Skeletal muscle satellite cell (primary cell): ENCODE measurements around the gene RCAN2.

Experiments used
- H3K27me3 ChIP-seq: 2 replicates; pipeline ENCODE4 v1.7.0; 2013; ENCODE audit warnings: low read length; ENCODE audit not compliant: control insufficient read depth, insufficient read depth
- H3K36me3 ChIP-seq: 2 replicates; pipeline ENCODE4 v1.7.0; 2013; ENCODE audit warnings: mild to moderate bottlenecking, control low read depth, low read length; ENCODE audit not compliant: insufficient read depth
- H3K4me1 ChIP-seq: 2 replicates; pipeline ENCODE4 v1.7.0; 2013; ENCODE audit warnings: low read length; ENCODE audit not compliant: control insufficient read depth, insufficient read depth
- H3K4me2 ChIP-seq: 2 replicates; pipeline ENCODE4 v1.7.0; 2013; ENCODE audit warnings: mild to moderate bottlenecking, low read length
- H3K4me3 ChIP-seq: 2 replicates; pipeline ENCODE4 v1.7.0; 2013; ENCODE audit warnings: low read length
- H3K9ac ChIP-seq: 2 replicates; pipeline ENCODE4 v1.7.0; 2013; ENCODE audit warnings: mild to moderate bottlenecking, low read depth, low read length, moderate library complexity
- H3K9me3 ChIP-seq: replicated peaks from 2 replicates; pipeline ENCODE4 v1.7.0; 2013; ENCODE audit warnings: mild to moderate bottlenecking, control low read depth, low read length

RCAN2 gene

GRCh38 chr6:46276576-46277142 is 214.6 kb downstream of the RCAN2 start:
- Histone ChIP-seq H3K36me3 (no peaks in the 10 kb centered on the region), H3K9ac (no peak overlapping the region), H3K9me3 (no peaks in the 10 kb centered on the region), H3K4me3 (no peak overlapping the region), H3K27me3 (no peaks in the 10 kb centered on the region), H3K4me1 (peaks cover 12% of the 10 kb centered on the region), H3K4me2 (no peak overlapping the region)

DNA sequence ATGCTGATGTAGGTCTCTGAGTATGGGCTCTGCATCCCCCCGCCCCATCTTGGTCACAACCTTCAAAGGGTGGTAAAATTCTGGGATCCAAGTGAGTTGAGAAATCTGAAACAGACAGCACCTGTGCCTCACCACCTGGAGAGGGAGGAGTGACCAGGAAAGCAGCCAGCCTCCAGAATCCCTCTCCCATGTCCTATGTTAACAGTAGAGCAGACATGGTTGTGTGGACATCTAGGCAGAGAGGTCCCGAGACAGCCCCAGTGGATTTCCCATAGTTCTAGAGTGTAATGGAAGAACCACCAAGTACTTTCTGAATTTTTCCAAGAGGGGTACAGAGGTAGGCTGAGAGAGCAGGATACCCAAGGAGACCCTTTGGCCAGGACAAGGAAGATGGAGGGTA is 216.7 kb downstream of the RCAN2 start:
- Histone ChIP-seq H3K9me3 (no peaks in the 10 kb centered on the region), H3K4me3 (no peak overlapping the region), H3K36me3 (no peaks in the 10 kb centered on the region), H3K4me2 (no peak overlapping the region), H3K4me1 (no peaks in the 10 kb centered on the region), H3K27me3 (no peaks in the 10 kb centered on the region), H3K9ac (no peak overlapping the region)

DNA sequence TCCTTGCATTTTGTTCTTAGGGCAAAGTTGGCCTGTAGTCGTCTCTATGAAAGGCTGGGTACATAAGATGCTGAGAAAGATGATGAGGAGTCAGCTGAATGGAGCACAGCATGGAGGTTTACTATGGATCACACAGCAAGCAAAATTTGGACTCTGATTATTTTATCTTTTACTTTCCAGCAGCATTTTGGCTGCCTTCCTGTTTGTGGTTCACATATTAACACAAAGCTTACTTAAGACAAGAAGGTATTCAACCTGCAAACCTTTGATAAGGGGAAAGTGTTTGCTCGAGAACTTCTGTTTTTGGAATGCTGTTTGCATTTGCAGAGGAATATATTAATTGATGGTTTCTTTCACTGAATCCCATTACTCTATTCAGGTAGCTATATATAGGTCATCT is 217.3 kb downstream of the RCAN2 start:
- H3K36me3 ChIP-seq = no peaks in the 10 kb centered on the region
- no peaks in the 10 kb centered on the region for H3K9me3 ChIP-seq
- H3K4me2 ChIP-seq = no peak overlapping the region
- H3K4me1 ChIP-seq = no peaks in the 10 kb centered on the region
- no peak overlapping the region for H3K4me3 ChIP-seq
- H3K9ac ChIP-seq = no peak overlapping the region
- no peaks in the 10 kb centered on the region for H3K27me3 ChIP-seq

DNA sequence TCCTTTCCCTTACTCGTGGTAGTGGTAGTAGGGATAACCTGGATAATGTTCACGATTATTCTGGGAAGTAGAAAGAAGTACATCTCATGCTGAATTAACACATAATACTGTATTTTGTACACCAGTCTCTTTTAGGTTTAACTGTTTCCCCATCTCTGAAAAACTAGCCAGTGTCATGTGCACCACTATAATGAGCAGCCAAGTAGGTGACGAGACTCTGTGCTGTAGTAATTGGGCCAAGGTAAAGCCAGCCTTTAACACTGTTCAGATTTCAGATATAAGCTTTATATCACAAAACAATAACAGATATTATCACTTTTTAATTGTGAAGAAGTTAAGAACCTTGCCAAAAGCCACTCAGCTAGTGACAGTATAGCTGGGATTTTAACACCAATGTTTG is 219.5 kb downstream of the RCAN2 start:
- Histone ChIP-seq H3K4me1 (no peaks in the 10 kb centered on the region), H3K27me3 (no peaks in the 10 kb centered on the region), H3K4me3 (no peak overlapping the region), H3K4me2 (no peak overlapping the region), H3K9me3 (no peaks in the 10 kb centered on the region), H3K36me3 (no peaks in the 10 kb centered on the region), H3K9ac (no peak overlapping the region)

DNA sequence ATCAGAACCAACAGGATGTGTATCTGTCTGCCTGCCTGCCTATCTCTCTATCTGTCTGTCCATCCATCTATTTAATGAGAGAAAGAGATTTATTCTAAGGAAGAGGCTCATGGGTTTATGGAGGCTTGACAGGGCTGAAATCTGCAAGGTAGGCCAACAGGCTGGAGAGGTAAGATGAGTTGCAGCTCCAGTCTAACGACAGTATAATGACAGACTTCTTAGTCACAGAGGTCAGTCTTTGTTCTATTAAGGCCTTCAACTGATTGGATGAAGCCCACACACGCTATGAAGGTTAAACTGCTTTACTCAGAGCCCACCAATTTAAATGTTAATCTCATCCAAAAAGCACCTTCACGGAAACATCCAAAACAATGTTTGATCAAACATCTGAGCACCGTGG is 220.1 kb downstream of the RCAN2 start:
- Histone ChIP-seq H3K27me3 (no peaks in the 10 kb centered on the region), H3K4me3 (no peak overlapping the region), H3K9ac (no peak overlapping the region), H3K36me3 (no peaks in the 10 kb centered on the region), H3K4me1 (no peaks in the 10 kb centered on the region), H3K9me3 (no peaks in the 10 kb centered on the region), H3K4me2 (no peak overlapping the region)

DNA sequence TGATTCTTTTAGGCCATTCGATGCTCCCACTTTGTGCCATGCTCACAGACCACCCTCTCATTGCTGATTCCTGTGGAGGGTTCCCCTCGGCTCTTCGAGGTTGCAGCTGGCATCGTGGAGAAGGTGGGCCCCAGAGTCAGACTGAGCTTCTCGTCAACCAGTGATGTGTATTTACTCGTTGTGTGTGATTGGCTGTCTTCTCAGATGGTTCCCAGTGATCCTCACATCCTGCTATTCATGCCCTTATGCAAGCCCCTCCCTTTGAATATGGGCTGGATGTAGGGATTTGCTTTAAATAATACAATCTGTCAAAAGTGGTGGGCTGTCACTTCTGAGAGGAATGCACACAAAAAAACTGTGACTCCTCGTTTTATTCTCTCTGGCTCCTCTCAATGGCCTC is 220.9 kb downstream of the RCAN2 start:
- Histone ChIP-seq H3K4me3 (no peak overlapping the region), H3K4me2 (no peak overlapping the region), H3K27me3 (no peaks in the 10 kb centered on the region), H3K9me3 (no peaks in the 10 kb centered on the region), H3K4me1 (no peaks in the 10 kb centered on the region), H3K9ac (no peak overlapping the region), H3K36me3 (no peaks in the 10 kb centered on the region)

DNA sequence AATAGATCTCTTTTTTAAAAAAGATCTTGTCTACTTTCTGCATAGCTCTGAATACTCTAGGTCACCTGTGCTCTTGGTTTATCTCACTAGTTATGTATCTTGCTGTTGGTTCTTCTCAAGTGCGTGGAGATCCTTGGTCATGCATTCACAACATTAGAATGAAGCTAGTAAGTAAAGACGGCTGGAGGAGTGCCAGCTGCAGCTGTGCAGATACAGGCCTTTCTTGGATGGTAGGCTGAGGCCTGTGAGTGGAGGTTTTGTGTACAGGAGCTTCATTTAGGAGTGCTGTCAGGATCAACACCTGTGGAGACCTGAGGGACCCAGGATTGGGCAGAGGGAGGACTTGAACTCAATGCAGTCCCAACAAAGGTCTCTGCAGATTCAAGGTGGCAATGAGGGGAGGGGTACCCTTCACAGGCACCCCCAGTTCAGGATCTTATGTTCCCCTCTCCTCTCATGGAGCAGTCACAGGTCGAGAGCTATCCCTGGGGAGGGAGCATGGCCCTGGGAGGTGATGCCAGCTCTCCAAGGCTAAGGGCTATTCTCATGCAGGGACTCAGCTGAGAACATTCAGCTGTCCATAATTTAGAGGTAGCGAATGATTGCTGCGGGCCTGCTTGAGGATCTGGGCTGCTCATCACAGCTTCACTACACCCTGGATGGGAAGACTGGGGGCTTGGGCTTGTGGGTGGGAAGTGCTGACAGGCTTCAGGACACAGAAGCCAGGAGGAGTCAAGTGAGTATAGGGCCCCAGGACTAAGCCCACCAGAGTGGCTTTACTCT is 221.6 kb downstream of the RCAN2 start:
- Histone ChIP-seq H3K4me1 (no peaks in the 10 kb centered on the region), H3K27me3 (no peaks in the 10 kb centered on the region), H3K4me3 (no peak overlapping the region), H3K9ac (no peak overlapping the region), H3K4me2 (no peak overlapping the region), H3K36me3 (no peaks in the 10 kb centered on the region), H3K9me3 (no peaks in the 10 kb centered on the region)

DNA sequence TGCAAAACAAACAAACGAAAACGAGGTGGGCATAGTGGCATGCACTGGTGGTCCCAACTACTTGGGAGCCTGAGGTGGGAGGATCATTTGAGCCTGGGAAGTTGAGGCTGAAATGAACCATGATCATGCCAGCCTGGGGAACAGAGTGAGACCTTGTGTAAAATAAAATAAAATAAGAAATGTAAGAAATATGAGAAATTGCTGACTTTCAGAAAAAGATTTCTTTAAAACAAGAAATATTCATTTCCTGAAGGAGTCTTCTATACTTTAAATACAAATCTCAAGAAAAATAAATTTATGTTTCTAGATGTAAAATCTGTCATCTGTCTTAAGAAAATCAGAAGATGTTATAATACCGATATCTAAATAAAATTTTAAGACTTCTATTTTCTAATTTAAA is 223.7 kb downstream of the RCAN2 start:
- Histone ChIP-seq H3K4me1 (peaks cover 16% of the 10 kb centered on the region), H3K9me3 (no peaks in the 10 kb centered on the region), H3K27me3 (no peaks in the 10 kb centered on the region), H3K9ac (no peak overlapping the region), H3K4me2 (no peak overlapping the region), H3K4me3 (no peak overlapping the region), H3K36me3 (no peaks in the 10 kb centered on the region)

DNA sequence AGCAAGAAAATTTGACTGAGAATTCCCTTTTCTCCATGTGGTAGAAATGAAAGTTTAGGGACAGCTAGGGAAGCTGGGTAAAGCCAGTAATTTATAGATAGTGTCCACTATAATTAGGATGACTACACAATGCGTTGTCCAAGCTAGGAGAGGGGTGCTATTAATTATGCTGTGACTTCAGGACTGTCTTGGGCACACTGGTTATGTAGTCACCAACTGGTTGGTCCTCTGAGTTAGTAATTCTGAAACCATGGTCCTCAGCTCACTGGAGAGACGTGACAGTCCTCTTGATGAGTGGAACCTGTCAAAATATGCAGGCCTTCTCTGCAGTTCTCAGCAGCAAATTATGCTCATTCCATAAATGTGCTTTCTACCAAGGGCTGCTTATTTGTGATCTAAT is 225.9 kb downstream of the RCAN2 start:
- Histone ChIP-seq H3K27me3 (no peaks in the 10 kb centered on the region), H3K9me3 (no peaks in the 10 kb centered on the region), H3K36me3 (no peaks in the 10 kb centered on the region)

DNA sequence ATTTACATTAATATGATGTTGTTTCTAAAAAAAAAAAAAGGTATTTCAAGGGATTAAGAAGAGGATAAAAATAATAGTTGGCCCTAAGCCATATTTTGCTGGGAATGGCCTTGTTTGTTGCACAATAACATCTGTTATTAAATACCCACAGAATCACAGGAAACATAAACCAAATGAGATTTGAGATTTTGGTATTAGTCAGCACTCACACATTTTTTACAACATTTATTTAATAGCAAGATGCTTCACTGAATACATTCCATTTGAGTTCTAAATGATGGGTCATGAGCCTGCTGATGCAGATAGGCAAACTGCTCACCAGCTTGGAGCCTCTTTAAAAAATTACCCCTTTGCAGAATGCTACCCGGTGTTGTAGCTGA is 227.6 kb downstream of the RCAN2 start:
- Histone ChIP-seq H3K9ac (peak overlapping the region; percentile 23), H3K4me2 (peak overlapping the region; percentile 42), H3K36me3 (no peaks in the 10 kb centered on the region), H3K9me3 (no peaks in the 10 kb centered on the region), H3K4me1 (peaks cover 16% of the 10 kb centered on the region), H3K27me3 (no peaks in the 10 kb centered on the region), H3K4me3 (no peak overlapping the region)

More for the DNA sequence above, 225.9 kb downstream of the RCAN2 start:
- Histone ChIP-seq H3K4me2 (no peak overlapping the region), H3K4me1 (peaks cover 16% of the 10 kb centered on the region), H3K9ac (no peak overlapping the region), H3K4me3 (no peak overlapping the region)

- no peak overlapping the region for H3K4me2 ChIP-seq
- no peak overlapping the region for H3K9ac ChIP-seq
- peaks cover 16% of the 10 kb centered on the region for H3K4me1 ChIP-seq
- no peaks in the 10 kb centered on the region for H3K36me3 ChIP-seq
- H3K4me3 ChIP-seq = no peak overlapping the region
- H3K27me3 ChIP-seq = no peaks in the 10 kb centered on the region
- H3K9me3 ChIP-seq = no peaks in the 10 kb centered on the region
Observed at GRCh38 chr6:46262928-46263706, 228.1 kb downstream of the RCAN2 start.
